SK-N-SH treated with all-trans-retinoic acid at 6 μM for 48 hours (cell line): ENCODE results near the gene BSN.

Experiments
- CREB5 ChIP-seq: fragments of 250-450 bp; sonication (Bioruptor Pico); IDR thresholded peaks from 2 replicates; pipeline ENCODE4 v1.5.1; 2020; ENCODE audit warnings: low read depth, mild to moderate bottlenecking, moderate library complexity
- CSRNP3 ChIP-seq: fragments of 250-450 bp; sonication (Bioruptor Pico); IDR thresholded peaks from 2 replicates; pipeline ENCODE4 v1.5.1; 2021; ENCODE audit warnings: mild to moderate bottlenecking, moderate library complexity
- ESRRG ChIP-seq: fragments of 250-450 bp; sonication (Bioruptor Pico); IDR thresholded peaks from 2 replicates; pipeline ENCODE4 v1.6.1; 2021; ENCODE audit warnings: mild to moderate bottlenecking
- POU6F1 ChIP-seq: fragments of 250-450 bp; sonication (Bioruptor Pico); IDR thresholded peaks from 2 replicates; pipeline ENCODE4 v1.8.0; 2021; ENCODE audit warnings: low read depth, mild to moderate bottlenecking, moderate library complexity, borderline replicate concordance
- PPARA ChIP-seq: fragments of 250-450 bp; sonication (Bioruptor Pico); IDR thresholded peaks from 2 replicates; pipeline ENCODE4 v1.5.0; 2020; ENCODE audit warnings: mild to moderate bottlenecking, borderline replicate concordance
- TOX ChIP-seq: fragments of 250-450 bp; sonication (Bioruptor Pico); IDR thresholded peaks from 2 replicates; pipeline ENCODE4 v1.8.0; 2021; ENCODE audit warnings: mild to moderate bottlenecking, moderate library complexity, borderline replicate concordance
- TSHZ2 ChIP-seq: fragments of 250-450 bp; sonication (Bioruptor Pico); IDR thresholded peaks from 2 replicates; pipeline ENCODE4 v1.5.0; 2020; ENCODE audit warnings: mild to moderate bottlenecking, moderate library complexity
- ZFP3 ChIP-seq: fragments of 250-450 bp; sonication (Bioruptor Pico); IDR thresholded peaks from 2 replicates; pipeline ENCODE4 v1.5.0; 2020; ENCODE audit warnings: mild to moderate bottlenecking, moderate library complexity
- ZFP30 ChIP-seq: fragments of 450-650 bp; formaldehyde crosslinking; IDR thresholded peaks from 2 replicates; pipeline ENCODE4 v1.5.0; 2022; ENCODE audit warnings: mild to moderate bottlenecking, moderate library complexity

GRCh38 chr3:49606427-49606826, 52.1 kb downstream of the BSN start:
- TF ChIP-seq TSHZ2 (CRISPR knock-in tag), result no peak
- no peak for TF ChIP-seq PPARA (CRISPR knock-in tag)
- no peak for TF ChIP-seq POU6F1 (CRISPR knock-in tag)
- no peak for TF ChIP-seq ESRRG (CRISPR knock-in tag)
- no peak for TF ChIP-seq ZFP3 (CRISPR knock-in tag)
- TF ChIP-seq TOX (CRISPR knock-in tag), result no peak
- no peak for TF ChIP-seq CSRNP3 (CRISPR knock-in tag)
- no peak for TF ChIP-seq ZFP30
- TF ChIP-seq CREB5 (CRISPR knock-in tag), result no peak
